NCI-H345 treated with DMSO at 0.1 percent for 48 hours (cell line): Measurements from ENCODE around the gene TRAT1.
"Not testable (repeated sequence)": the region's sequence is repeated elsewhere in the genome, so short reads cannot be mapped to it uniquely, and the experiment has no call there.

Experiments
- DNase-seq: peaks from one replicate; lab custom pipeline; 2025; ENCODE audit not compliant: unreplicated experiment; lab: John Stamatoyannopoulos, UW

Gene TRAT1, protein sequence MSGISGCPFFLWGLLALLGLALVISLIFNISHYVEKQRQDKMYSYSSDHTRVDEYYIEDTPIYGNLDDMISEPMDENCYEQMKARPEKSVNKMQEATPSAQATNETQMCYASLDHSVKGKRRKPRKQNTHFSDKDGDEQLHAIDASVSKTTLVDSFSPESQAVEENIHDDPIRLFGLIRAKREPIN

DNA sequence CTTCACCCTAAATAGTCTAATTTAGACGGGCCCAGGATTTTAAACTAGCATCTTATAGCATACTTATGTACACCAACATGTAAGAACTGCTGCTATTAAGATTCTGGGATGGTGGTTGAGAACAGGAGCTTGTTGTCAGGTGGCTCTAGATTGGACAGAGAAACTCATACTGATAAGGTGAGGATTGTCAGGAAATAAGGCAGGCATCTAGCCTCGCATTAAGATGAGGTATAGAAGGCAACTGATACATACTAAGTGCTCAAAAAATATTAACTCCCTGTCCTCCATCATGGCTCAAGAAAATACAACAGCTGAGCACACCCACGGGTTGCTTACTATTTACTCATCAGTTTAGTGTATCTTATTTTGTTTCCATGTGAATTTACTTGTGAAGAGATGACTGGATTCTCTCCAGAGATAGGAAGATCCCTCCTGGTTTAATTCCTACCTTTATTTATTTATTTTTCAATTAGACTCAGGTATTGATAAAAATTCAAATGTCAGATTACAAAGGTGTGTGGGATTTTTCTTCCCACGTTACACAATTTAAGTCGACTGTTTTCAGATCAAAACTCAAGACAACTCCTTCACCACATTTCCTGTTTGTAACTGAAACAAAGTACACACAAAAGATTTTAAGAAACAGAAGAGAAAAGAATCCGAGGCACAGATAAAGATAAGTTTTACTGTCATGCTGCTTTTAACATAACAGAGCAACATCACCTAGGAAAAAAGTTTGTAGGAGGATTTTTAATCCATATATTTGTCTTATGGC is at the start of gene TRAT1:
Gene TRAT1, plus strand, starts transcription at position 664 of the 775 bp plus-strand sequence. CDS start 142 bp downstream, outside the sequence.
- DNase-seq, result no peak

DNA sequence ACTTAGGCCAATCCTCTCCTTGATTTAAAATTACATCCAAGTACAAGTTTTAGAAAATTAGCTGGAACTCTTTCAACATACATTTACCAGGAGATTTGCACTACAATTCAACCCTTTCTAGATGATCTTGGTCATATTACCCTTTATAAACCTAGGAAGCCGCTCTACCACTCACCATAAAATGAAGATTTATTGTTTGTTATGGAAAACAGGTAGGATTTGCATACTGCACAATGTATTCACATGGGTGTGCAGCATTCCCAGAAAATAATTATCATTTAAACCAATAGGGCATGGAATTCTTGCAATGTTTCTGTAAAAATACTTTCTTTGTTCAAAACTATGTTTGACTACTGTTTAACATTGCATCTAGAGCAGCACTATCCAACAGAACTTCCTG is 46.9 kb upstream of the TRAT1 start:
- no peak for DNase-seq

DNA sequence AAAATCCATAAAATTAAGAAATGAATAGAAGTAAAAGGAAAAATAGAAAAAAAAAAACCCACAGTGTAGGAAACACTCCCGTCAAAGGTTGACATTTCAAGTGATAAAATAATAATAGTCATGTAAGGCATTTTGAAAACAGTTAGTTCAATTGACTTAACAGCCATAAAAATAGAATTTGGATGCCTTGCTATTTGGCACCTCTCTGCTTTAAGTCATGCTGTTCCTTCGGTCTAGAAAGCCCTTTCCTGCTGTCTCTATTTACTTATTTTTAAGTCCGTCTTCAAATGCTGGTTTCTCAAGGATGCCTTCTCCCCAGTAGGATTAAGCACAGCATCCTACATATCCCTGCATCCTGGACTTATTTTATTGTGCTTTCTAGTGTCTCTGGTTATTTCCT is 43.1 kb upstream of the TRAT1 start:
- DNase-seq, result no peak

DNA sequence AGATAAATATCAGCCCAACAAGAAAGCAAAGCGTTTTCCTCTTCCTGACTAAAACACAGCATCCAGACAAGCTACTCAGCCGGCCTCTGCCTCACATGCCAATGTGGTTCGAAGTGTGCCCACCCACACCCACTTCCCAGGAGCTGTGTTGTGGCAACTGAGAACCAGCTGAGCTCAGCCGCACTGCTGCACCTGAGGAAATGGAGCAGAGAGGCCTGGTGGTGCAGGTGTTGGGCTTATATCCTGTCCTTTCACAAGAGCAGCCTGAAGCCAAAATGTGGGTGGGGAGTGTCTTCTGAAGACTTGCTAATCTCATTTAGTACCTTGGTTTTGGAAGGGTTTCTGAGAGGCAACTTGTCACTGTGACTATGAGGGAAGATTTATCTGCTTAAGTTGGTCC is 42.4 kb upstream of the TRAT1 start:
- no peak for DNase-seq

DNA sequence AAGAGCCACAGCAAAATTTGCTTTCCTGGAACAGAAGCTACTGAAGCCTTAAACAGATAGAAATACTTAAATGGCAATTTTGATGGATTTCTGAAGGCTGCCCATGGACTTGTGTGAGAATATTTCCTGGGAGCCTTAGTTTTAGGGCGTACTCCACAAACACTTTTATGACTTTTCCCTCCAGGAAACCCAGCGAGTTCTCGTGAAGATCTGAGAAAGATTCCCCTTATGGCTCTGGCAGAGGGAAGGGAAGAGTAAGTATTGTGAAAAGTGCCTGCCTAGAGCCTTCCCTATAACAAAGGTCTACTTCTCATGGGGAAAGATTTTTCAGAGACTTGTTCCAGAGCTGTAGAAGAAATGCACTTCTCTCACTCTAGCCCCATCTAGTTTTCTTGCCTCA is 31.1 kb upstream of the TRAT1 start:
- no peak for DNase-seq

DNA sequence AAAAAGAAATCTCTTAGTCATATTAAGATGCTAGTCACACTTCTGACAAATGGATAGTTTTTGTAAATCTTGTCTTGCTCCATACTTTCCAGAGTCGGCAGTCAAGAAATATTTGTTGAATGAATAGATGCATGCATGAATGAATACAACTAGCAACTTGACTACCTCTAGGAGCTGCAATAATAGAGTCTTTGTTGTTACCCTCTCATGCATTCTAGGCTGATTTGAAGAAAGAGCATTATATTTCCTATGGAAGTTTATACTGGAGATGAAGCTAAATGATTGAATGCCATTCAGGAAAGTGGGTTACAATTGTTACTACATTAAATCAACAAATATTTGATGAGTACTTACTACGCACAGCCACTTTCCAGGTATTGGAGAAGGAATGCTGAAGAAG is 18.1 kb upstream of the TRAT1 start:
- DNase-seq, result no peak

DNA sequence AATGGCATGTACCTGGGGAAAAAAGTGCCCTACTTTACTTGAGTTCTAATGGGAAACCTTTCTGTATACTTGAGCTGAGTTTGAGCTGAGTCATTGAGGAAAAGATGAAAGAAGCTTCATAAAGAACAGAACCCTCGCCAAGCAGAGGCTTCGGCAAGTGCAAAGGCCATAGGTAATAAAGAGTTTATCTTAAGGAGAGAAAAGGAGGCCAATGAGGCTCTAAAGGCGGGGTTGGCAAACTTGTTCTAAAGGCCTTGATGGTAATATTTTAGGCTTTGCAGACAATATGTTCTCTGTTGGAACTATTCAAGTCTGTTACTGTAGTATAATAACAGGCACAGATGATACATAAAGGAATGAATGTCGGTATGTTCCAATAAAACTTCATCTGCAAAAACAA is 17.6 kb upstream of the TRAT1 start:
- no peak for DNase-seq

DNA sequence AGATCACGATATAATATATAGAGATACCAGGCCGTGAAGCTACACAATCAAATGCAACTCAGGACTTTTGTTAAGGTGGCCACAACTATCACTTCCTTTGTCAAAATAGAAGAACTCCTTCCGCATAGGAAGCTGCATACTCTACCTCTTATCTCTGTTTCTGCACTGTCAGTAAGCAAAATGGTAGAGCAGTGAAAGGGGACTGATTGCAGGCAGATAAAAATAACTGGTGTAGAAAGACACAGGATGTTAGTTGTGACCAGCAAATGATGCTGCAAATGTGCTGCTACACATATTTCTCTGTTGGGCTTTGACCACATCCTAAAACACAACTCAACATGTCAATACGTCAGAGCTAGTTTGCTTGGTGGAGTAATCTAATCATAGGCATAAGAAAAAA is 16.3 kb upstream of the TRAT1 start:
- DNase-seq, result no peak

DNA sequence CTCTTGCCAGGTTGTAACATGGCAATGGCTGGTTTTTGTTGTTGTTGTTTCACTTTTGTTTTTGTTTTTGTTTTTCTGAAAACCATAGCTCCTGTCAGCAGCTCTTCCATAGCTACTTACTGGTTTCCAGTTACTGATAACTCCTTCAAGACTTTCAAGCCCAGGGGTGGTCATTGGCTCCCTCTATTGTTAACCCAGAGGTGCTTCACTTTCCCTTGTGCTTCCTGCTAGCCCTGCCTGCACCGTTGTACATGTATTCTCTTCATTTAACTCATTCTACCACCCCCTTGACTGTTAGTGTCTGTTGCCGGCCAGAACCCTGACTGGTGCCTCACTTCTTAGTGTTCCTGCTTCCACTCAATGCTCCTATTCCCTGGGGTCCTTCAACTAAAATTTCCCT is 4.2 kb upstream of the TRAT1 start:
- no peak for DNase-seq

DNA sequence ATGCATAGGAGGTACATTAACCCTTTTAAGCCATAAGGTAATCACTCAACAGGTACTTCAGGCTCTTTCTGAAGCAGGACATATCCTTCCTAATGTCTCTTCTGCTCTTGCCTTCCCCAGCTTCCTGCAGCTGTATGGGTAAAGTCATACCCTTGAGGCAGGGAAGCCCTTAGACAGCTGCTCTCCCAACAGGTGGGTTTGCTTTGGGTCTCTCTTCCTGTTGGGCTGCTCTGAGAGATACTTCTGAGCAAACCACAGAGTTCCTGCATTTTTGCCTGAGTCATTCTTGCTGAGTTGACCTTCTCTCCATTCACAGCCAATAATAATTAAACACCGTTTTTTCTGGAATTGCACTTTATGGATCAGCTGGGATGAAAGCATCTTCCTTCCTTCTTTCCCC is 2.0 kb upstream of the TRAT1 start:
- DNase-seq, result no peak

DNA sequence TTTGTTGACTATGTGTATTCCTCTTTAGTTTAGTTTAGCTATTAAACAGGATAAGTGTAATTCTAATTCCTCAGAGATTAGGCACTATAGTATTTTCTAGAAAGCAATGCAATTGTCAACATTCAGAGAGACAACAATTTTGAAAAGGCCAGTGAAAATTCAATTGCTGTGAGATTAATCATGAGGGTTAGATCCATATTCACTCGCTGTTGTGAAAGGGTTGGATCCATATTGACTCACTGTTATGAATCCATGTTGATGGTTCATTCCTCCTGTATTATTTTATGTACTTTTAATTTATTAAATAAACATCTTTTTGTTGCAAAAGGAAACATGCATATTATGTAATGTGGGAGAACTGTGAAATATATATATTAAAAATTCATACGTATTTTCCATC is 641 bp downstream of the TRAT1 start:
- DNase-seq, result no peak

DNA sequence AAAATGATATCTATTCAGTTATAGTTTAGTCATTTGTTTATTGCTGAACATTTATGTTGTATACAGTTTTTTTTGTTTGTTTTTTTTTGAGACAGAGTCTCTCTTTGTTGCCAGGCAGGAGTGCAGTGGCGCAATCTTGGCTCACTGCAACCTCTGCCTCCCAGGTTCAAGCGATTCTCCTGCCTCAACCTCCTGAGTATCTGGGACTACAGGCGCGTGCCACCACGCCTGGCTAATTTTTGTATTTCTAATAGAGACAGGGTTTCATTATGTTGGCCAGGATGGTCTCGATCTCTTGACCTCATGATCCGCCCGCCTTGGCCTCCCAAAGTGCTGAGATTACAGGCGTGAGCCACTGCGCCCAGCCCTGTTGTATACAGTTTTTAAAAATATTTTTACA is 1.2 kb downstream of the TRAT1 start:
- DNase-seq, result not testable (repeated sequence)

DNA sequence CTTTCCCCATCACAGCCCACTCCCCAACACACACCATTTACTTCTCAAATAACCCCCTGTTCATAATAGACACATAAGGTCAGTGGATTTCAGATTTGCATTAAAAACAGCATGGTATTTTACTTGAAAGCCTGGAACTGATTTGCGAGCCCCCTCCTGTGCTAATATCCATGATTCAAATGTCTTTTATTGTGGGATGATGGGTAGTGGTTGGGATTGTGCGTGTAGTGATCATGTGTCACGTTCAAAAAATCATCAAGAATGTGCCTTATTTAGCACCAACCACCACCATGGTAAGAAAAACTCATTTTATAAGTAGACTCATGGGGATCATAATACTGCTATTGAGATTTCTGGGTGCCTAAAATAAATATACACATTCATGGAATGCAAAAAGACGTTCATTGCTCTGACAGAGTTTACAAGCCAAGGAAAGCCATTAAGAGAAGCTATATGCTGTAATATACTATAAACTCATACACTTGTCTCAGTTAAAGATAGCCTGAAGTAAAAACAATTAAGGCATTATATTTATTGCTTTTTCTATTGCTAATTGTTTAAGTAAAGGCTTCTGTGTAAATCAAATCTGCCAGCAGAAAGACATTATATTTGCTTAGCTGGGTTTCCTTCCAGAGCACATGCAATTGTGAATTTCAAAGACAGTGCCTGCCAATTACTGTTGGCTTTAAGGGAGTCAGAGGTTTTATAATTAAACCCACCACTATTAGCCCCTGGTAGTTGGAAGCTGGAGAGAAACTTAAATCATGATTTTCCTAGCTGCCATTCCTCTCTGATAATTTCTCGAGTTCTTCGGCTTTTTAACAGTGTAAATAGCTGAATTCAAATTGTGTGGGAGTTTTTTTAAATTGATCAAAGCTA is 4.0 kb downstream of the TRAT1 start:
- DNase-seq, result no peak

DNA sequence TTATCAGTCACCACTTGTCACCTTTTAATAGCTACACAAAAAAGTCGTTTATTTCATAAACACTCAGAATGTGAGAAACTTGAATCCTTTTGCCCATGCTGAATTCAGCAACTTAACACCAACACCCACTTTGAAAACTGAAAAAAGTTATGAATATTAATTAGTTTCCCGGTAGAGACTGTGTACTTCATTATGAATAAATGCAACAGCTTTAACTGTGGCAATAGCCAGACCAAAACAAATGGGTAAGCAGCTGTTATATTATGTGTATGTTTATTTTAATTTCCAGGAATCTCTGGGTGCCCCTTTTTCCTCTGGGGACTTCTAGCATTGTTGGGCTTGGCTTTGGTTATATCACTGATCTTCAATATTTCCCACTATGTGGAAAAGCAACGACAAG is 7.8 kb downstream of the TRAT1 start:
- DNase-seq, result no peak

DNA sequence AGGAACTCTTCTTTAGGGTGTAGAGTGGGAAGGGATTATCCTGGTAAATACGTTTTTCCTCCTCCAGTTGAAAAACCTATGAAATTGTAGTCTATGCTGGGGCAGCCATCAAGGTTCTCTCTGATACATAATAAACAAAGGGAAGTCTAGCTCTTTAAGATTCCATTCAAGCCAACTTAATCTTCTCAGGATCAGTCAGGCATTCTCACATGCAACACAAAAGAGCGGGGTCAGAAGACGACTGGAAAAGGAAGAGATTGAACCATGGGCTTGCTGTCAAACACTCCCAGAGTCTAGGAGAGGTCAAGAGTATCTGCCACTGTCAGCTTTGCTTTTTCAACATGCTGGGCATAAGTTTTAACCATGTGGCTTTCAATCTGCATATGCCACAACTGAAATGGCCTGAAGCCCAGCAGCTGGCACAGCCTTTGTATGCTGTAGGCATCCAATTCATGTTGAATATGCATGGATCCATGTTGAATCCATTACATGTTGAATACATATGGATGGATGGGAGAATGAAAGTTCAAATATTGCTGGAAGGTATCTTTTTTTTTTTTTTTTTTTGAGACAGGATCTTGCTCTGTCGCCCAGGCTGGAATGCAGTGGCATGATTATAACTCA is 8.5 kb downstream of the TRAT1 start:
- DNase-seq, result no peak

DNA sequence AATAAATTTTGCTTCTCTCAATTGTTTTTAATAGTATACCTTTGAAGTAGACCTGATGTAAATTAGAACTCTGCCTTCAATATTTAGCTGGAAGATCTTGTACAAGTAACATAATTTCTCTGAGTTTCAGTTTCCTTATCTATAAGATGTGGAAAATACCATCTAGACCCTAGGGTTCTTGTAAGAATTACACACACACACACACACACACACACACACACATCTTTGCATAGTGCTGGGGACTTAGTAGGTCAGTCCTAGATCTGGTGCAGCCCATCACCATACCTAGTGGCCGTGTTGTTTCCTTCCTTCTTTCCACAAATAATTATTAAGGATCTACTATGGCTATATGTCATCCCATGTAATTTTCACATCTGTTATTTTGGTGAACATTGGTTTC is 11.0 kb downstream of the TRAT1 start:
- no peak for DNase-seq

DNA sequence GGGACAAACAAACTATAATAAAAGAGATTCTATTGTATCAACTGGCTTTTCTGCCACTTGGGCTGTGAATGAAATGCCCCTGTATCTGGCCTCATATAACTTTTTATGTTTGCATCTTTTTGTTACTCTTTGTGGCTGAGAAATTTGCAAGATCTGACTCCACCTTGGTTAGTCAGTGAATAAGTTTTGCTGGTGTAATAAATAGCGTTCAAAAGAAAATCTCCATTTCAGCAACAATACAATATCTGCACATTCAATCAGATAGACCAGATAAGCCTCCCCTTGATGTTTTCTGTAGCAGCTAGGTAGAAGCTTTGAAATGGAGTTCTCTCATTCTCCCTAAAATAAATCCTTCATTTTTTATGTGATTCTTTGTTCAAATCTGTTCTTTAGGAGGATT is 12.0 kb downstream of the TRAT1 start:
- DNase-seq, result no peak

DNA sequence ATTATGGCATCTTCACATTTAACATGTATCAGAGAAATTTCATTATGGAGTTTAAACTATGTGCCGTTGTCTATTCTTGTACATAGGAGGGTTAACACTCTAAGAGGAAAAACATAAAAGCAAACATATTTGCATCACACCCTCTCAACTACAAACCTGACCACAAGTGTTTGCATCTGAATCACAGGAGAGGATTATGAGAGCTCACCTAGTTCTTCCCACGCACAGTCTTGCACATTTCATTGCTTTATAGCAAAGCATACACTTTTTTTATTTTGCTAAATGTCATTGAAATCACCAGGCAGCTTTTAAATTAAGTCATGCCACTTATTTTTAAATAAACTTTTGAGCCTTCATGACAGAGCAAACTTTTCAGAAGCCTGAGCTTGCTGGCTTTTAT is 12.5 kb downstream of the TRAT1 start:
- DNase-seq, result no peak

DNA sequence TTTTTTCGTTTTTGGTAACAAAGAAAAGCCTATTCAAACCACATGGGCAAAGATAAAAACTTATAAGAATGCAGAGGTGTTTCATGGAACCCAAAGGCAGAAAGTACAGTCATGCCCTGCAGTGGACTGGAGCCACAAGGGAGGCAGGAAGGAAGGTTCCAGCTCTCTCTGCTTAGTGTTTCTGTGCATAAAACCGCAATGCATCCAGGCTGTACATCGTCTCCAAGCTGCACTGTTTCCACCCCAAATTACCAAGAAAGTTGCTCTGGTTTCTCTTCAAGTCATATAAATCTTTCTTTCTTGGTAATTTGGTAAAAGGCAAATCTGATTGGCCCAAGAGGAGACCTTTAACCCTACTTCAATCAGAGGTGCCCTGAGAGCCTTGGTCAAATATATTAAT is 15.8 kb downstream of the TRAT1 start:
- DNase-seq, result no peak

DNA sequence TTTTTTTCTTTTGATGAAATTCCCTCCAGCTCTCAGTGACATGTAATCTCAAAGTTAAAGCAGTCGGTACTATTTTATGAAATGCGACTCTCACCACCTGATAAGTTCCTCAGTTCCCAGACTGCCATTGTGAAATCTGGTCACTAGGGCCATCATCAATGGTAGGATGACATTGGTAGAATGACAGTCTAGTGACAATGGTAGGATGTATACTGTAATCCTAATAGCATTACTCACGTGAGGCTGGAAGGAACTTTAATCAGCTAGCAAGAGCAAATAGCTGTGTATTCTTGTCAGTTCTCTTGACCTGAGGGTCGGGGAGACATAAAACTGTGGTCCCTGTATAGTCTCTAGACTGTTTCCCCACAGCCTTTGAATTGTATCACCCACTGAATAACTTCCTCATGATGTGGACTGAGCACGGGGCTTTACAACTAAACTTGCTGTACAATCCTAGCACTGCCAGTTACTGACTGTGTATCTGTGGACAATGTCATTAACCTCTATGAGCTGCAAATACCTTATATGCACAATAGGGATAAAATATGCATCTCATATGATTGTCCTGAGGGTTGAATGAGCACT is 23.2 kb downstream of the TRAT1 start:
- no peak for DNase-seq

DNA sequence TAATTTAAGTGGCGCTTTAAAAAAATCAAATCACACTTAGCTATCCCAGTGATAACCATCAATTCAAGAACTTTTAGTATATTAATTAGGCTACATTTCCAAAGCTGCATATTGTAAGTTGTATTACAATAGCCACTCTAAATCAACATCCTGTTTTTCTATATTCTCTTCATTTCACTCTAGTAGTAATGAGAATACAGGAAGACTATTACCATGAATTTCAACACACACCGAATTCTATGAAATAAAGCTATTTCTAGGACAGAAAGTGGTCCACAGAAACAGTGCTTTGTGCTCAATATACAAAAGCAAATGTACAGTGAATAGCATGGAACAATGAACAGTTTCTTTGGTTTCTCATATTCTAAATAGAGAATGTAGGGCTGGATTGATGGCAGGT is 24.6 kb downstream of the TRAT1 start:
- DNase-seq, result no peak
